OCI-LY1 (cell line): Measurements from ENCODE around the gene FEM1A.
"Not testable (repeated sequence)": the region's sequence is repeated elsewhere in the genome, so short reads cannot be mapped to it uniquely, and the experiment has no call there.

Source experiments
- H2AFZ ChIP-seq: fragments of 200-600 bp; sonication (generic), shearing (Covaris generic); 2 replicates; pipeline ENCODE4 v1.6.0; 2014; ENCODE audit warnings: antibody characterized with exemption, mild to moderate bottlenecking, low read length
- H3F3A ChIP-seq: fragments of 200-600 bp; sonication (generic), shearing (Covaris generic); 2 replicates; pipeline ENCODE4 v1.6.0; 2014; ENCODE audit warnings: mild to moderate bottlenecking, antibody characterized with exemption, low read length, moderate library complexity; ENCODE audit not compliant: insufficient read depth
- H3K27ac ChIP-seq: fragments of 200-600 bp; sonication (generic); 2 replicates; pipeline ENCODE4 v1.5.1; 2014; ENCODE audit warnings: low read length, mixed run types, mild to moderate bottlenecking, low read depth; ENCODE audit not compliant: poor library complexity, severe bottlenecking
- H3K27me3 ChIP-seq: fragments of 200-600 bp; sonication (generic); 2 replicates; pipeline ENCODE4 v1.6.0; 2014; ENCODE audit warnings: antibody characterized with exemption, mild to moderate bottlenecking, low read length, moderate library complexity; ENCODE audit not compliant: insufficient read depth
- H3K36me3 ChIP-seq: fragments of 200-600 bp; sonication (generic); 2 replicates; pipeline ENCODE4 v1.6.1; 2014; ENCODE audit warnings: mild to moderate bottlenecking, antibody characterized with exemption, low read length, moderate library complexity, mixed read lengths; ENCODE audit not compliant: insufficient read depth
- H3K4me1 ChIP-seq: fragments of 200-600 bp; sonication (generic); 2 replicates; pipeline ENCODE4 v1.5.1; 2014; ENCODE audit warnings: mild to moderate bottlenecking, low read length, moderate library complexity; ENCODE audit not compliant: insufficient read depth, severe bottlenecking
- H3K4me2 ChIP-seq: fragments of 200-600 bp; sonication (generic), shearing (Covaris generic); 2 replicates; pipeline ENCODE4 v1.6.1; 2014; ENCODE audit warnings: low read length
- H3K4me3 ChIP-seq: fragments of 200-600 bp; sonication (generic); 2 replicates; pipeline ENCODE4 v1.5.1; 2014; ENCODE audit warnings: low read length, low read depth, mild to moderate bottlenecking, mixed read lengths; ENCODE audit not compliant: poor library complexity, severe bottlenecking
- H3K79me2 ChIP-seq: fragments of 200-600 bp; shearing (Covaris generic); 2 replicates; pipeline ENCODE4 v1.6.1; 2016; ENCODE audit warnings: mixed run types, low read length, mixed read lengths; ENCODE audit not compliant: insufficient read depth
- H3K9ac ChIP-seq: fragments of 200-600 bp; sonication (generic), shearing (Covaris generic); 2 replicates; pipeline ENCODE4 v1.6.1; 2014; ENCODE audit warnings: mild to moderate bottlenecking, low read length, mixed read lengths
- H3K9me2 ChIP-seq: fragments of 200-600 bp; sonication (generic), shearing (Covaris generic); 2 replicates; pipeline ENCODE4 v1.6.1; 2014; ENCODE audit warnings: low read depth, mild to moderate bottlenecking, low read length, mixed read lengths
- H3K9me3 ChIP-seq: fragments of 200-600 bp; shearing (Covaris generic); 2 replicates; pipeline ENCODE4 v1.6.1; 2014; ENCODE audit warnings: low read length, mixed read lengths
- H4K20me1 ChIP-seq: fragments of 200-600 bp; sonication (generic), shearing (Covaris generic); 2 replicates; pipeline ENCODE4 v1.6.0; 2016; ENCODE audit warnings: mild to moderate bottlenecking, low read length; ENCODE audit not compliant: insufficient read depth
- EZH2 ChIP-seq: fragments of 200-600 bp; sonication (generic), shearing (Covaris generic); IDR thresholded peaks from 2 replicates; pipeline ENCODE4 v1.8.0; 2017; ENCODE audit warnings: borderline replicate concordance, mixed run types, mild to moderate bottlenecking, antibody characterized with exemption, low read length, moderate library complexity, mixed read lengths
- TF ChIP-seq, protein P1 (sequence below): fragments of 200-600 bp; sonication (generic), shearing (Covaris generic); IDR thresholded peaks from 2 replicates; pipeline ENCODE4 v1.5.1; 2017; ENCODE audit warnings: mild to moderate bottlenecking, antibody characterized with exemption, low read length, moderate library complexity, mixed read lengths

FEM1A gene

DNA sequence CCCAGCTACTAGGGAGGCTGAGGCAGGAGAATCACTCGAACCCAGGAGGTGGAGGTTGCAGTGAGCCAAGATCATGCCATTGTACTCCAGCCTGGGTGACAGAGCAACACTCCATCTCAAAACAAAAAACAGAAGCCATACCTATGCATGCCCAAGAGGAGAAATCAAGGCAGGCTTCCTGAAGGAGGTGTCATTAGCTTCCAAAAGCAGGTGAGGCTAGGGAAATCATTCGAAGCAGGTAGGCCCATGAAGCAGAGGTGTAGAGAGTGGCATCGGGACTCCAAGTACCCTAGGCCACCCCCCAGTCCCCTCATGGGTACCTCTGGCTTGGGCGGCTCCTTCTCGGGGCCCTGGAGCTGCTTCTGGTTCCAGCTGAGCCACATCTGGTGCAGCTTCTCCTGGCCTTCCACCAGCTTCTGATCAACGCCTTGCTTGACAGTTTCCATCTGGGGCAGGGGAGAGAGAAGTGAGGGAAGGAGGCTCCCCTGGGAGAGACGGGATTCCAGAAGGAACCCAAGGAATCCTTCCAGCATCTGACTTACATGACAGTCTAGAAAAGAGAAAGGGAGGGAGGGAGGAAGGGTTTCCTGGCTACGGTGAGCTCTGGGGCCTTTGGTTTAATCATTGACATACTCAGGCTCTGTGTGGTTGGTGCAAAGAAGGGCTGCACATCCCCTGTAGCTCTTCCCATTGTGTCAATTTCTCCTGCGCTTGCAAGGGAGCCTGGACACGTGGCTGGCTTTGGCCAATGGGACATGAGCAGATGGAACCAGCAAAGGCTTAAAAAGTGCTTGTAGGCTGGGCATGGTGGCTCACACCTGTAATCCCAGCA lies 53.0 kb downstream of the FEM1A start:
- H4K20me1 ChIP-seq = no peaks in the 10 kb centered on the region
- no peak overlapping the region for H3K4me3 ChIP-seq
- peaks cover 40% of the 10 kb centered on the region for H3K36me3 ChIP-seq
- no peaks in the 10 kb centered on the region for H3K79me2 ChIP-seq
- H3K27me3 ChIP-seq = no peaks in the 10 kb centered on the region
- no peaks in the 10 kb centered on the region for H3K9me2 ChIP-seq
- H3K27ac ChIP-seq = no peak overlapping the region
- no peak for TF ChIP-seq EZH2
- TF ChIP-seq, protein P1, sequence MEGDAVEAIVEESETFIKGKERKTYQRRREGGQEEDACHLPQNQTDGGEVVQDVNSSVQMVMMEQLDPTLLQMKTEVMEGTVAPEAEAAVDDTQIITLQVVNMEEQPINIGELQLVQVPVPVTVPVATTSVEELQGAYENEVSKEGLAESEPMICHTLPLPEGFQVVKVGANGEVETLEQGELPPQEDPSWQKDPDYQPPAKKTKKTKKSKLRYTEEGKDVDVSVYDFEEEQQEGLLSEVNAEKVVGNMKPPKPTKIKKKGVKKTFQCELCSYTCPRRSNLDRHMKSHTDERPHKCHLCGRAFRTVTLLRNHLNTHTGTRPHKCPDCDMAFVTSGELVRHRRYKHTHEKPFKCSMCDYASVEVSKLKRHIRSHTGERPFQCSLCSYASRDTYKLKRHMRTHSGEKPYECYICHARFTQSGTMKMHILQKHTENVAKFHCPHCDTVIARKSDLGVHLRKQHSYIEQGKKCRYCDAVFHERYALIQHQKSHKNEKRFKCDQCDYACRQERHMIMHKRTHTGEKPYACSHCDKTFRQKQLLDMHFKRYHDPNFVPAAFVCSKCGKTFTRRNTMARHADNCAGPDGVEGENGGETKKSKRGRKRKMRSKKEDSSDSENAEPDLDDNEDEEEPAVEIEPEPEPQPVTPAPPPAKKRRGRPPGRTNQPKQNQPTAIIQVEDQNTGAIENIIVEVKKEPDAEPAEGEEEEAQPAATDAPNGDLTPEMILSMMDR = no peak
- no peak overlapping the region for H2AFZ ChIP-seq
- H3K4me1 ChIP-seq = peaks cover 10% of the 10 kb centered on the region
- no peaks in the 10 kb centered on the region for H3K9me3 ChIP-seq
- H3K9ac ChIP-seq = no peak overlapping the region
- H3K4me2 ChIP-seq = no peak overlapping the region
- no peaks in the 10 kb centered on the region for H3F3A ChIP-seq

- Histone ChIP-seq H3K36me3 (peaks cover 30% of the 10 kb centered on the region), H3K4me1 (peaks cover 17% of the 10 kb centered on the region)
- not testable (repeated sequence) for H4K20me1 ChIP-seq, H3K9ac ChIP-seq, H3K27me3 ChIP-seq, H3K9me3 ChIP-seq, H3K4me2 ChIP-seq, H2AFZ ChIP-seq, H3K4me3 ChIP-seq, H3F3A ChIP-seq, H3K79me2 ChIP-seq, H3K27ac ChIP-seq, H3K9me2 ChIP-seq
These were observed 54.4 kb downstream of the FEM1A start for GRCh38 chr19:4845975-4846374.

DNA sequence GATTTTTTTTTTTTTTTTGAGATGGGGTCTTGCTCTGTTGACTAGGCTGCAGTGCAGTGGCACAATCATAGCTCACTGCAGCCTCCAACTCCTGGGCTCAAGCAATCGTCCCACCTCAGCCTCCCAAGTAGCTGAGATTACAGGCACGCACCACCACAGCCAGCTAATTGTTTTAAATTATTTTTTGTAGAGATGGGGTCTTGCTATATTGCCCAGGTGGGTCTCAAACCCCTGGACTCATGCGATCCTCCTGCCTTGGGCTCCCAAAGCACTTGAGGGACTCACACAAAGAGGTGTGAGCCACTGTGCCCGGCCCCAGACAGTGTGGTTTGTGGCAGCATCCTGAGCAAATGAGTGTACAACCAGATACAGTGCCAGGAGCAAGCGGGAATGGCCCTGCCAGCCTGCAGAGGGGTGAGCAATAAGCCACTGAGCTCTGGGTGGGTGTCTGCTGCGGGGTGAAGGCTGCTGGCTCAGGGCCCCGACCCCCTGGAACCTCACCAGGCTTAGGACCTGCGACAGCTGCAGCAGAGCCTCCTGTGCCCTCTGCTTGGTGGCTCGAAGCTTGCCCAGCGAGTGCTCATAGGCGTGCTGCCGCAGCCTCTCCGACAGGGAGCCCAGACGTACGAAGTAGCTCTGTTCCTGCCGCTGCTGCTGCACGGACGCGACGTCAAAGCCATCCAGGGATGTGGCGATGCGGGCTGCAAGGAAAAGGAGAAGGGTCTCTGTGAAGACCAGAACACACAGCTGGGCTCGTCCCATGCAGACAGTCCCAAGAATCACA lies 55.8 kb downstream of the FEM1A start:
- no peak overlapping the region for H3K4me3 ChIP-seq
- no peaks in the 10 kb centered on the region for H3K27me3 ChIP-seq
- H3K9ac ChIP-seq = no peak overlapping the region
- peaks cover 17% of the 10 kb centered on the region for H3K4me1 ChIP-seq
- no peaks in the 10 kb centered on the region for H4K20me1 ChIP-seq
- H3K36me3 ChIP-seq = peaks cover 25% of the 10 kb centered on the region
- TF ChIP-seq, protein P1 = no peak
- TF ChIP-seq EZH2 = no peak
- H3K79me2 ChIP-seq = no peaks in the 10 kb centered on the region
- H3K4me2 ChIP-seq = no peak overlapping the region
- H3F3A ChIP-seq = no peaks in the 10 kb centered on the region
- H3K9me2 ChIP-seq = no peaks in the 10 kb centered on the region
- no peak overlapping the region for H2AFZ ChIP-seq
- H3K27ac ChIP-seq = no peak overlapping the region
- H3K9me3 ChIP-seq = no peaks in the 10 kb centered on the region
